MM.1S (cell line): ENCODE measurements around the gene ARHGAP8.

Experiments
- DNase-seq: peaks from one replicate; pipeline ENCODE4 v3.0.0-alpha.2; 2015
- H2AFZ ChIP-seq: fragments of 300-600 bp; sonication (generic); 2 replicates; pipeline ENCODE4 v1.6.0; 2016; ENCODE audit warnings: antibody characterized with exemption, low read length
- H3F3A ChIP-seq: fragments of 300-600 bp; sonication (generic); 2 replicates; pipeline ENCODE4 v1.6.1; 2016; ENCODE audit warnings: mild to moderate bottlenecking, antibody characterized with exemption, low read length, moderate library complexity, mixed read lengths; ENCODE audit not compliant: insufficient read depth
- H3K27ac ChIP-seq: fragments of 300-600 bp; sonication (generic); 2 replicates; pipeline ENCODE4 v1.5.1; 2016; ENCODE audit warnings: mild to moderate bottlenecking, low read length
- H3K27me3 ChIP-seq: fragments of 300-600 bp; sonication (generic); replicated peaks from 2 replicates; pipeline ENCODE4 v1.6.0; 2016; ENCODE audit warnings: low read length; ENCODE audit not compliant: insufficient read depth
- H3K36me3 ChIP-seq: fragments of 300-600 bp; sonication (generic); replicated peaks from 2 replicates; pipeline ENCODE4 v1.6.1; 2016; ENCODE audit warnings: mild to moderate bottlenecking, low read length, mixed read lengths; ENCODE audit not compliant: insufficient read depth
- H3K4me1 ChIP-seq: fragments of 300-600 bp; sonication (generic); 2 replicates; pipeline ENCODE4 v1.6.1; 2016; ENCODE audit warnings: low read length, mixed read lengths
- H3K4me2 ChIP-seq: fragments of 300-600 bp; sonication (generic); 2 replicates; pipeline ENCODE4 v1.6.0; 2016; ENCODE audit warnings: low read depth, low read length
- H3K4me3 ChIP-seq: fragments of 300-600 bp; sonication (generic); 2 replicates; pipeline ENCODE4 v1.5.1; 2016; ENCODE audit warnings: low read length, mixed read lengths
- H3K79me2 ChIP-seq: fragments of 300-600 bp; sonication (generic); 2 replicates; pipeline ENCODE4 v1.6.1; 2016; ENCODE audit warnings: mixed run types, low read length, mixed read lengths
- H3K9ac ChIP-seq: fragments of 300-600 bp; sonication (generic); 2 replicates; pipeline ENCODE4 v1.6.1; 2016; ENCODE audit warnings: low read length, mixed read lengths
- H3K9me2 ChIP-seq: fragments of 300-600 bp; sonication (generic); replicated peaks from 2 replicates; pipeline ENCODE4 v1.6.1; 2016; ENCODE audit warnings: mild to moderate bottlenecking, low read length, mixed read lengths; ENCODE audit not compliant: insufficient read depth
- H3K9me3 ChIP-seq: fragments of 300-600 bp; sonication (generic); replicated peaks from 2 replicates; pipeline ENCODE4 v1.6.1; 2016; ENCODE audit warnings: mild to moderate bottlenecking, low read length, mixed read lengths; ENCODE audit not compliant: insufficient read depth
- H4K20me1 ChIP-seq: fragments of 300-600 bp; sonication (generic); 2 replicates; pipeline ENCODE4 v1.6.1; 2016; ENCODE audit warnings: mild to moderate bottlenecking, low read length, moderate library complexity, mixed read lengths; ENCODE audit not compliant: insufficient read depth
- EZH2 ChIP-seq: fragments of 300-600 bp; sonication (generic); optimal IDR thresholded peaks from 2 replicates; pipeline ENCODE3; 2017; ENCODE audit warnings: low read depth, mild to moderate bottlenecking, antibody characterized with exemption, low read length, mixed read lengths
- EZH2phosphoT487 ChIP-seq: fragments of 300-600 bp; sonication (generic); IDR thresholded peaks from 2 replicates; pipeline ENCODE4 v1.6.1; 2018; ENCODE audit warnings: antibody characterized with exemption, low read length
- TF ChIP-seq, protein P1 (sequence below): fragments of 300-600 bp; sonication (generic); IDR thresholded peaks from 2 replicates; pipeline ENCODE4 v1.5.1; 2016; ENCODE audit warnings: antibody characterized with exemption, low read length, mixed read lengths

The ARHGAP8 gene

DNA sequence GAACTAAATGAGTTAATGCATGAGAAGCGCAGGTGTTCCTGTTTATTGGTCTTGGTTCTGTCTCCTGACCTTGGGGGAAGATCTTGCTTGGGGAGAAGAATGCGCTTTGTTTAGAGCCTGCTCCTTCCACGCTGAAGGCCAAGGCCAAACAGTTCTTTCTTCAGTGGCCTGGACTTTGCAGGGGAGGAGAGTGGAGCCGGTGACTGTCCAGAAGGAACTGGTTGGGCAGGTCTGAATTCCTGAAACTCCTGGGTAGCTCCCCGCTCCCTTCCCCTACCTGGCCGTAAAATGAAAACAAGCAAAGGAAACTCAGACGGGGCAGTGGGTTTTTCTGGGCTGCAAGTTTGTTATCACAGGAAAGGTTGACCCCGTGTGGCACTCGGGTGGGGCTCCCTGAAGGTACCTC, 3.6 kb downstream of the ARHGAP8 start:
- Histone ChIP-seq H3K27me3 (peaks cover 86% of the 10 kb centered on the region), H3K36me3 (no peaks in the 10 kb centered on the region), H3K9me3 (no peaks in the 10 kb centered on the region), H3K9ac (no peak overlapping the region), H2AFZ (no peak overlapping the region), H3K4me3 (no peak overlapping the region), H3K27ac (no peak overlapping the region), H3K4me2 (no peak overlapping the region), H3K79me2 (no peaks in the 10 kb centered on the region), H3F3A (no peaks in the 10 kb centered on the region), H3K4me1 (no peaks in the 10 kb centered on the region), H4K20me1 (no peaks in the 10 kb centered on the region), H3K9me2 (no peaks in the 10 kb centered on the region)
- TF ChIP-seq EZH2, result no peak
- TF ChIP-seq, protein P1, sequence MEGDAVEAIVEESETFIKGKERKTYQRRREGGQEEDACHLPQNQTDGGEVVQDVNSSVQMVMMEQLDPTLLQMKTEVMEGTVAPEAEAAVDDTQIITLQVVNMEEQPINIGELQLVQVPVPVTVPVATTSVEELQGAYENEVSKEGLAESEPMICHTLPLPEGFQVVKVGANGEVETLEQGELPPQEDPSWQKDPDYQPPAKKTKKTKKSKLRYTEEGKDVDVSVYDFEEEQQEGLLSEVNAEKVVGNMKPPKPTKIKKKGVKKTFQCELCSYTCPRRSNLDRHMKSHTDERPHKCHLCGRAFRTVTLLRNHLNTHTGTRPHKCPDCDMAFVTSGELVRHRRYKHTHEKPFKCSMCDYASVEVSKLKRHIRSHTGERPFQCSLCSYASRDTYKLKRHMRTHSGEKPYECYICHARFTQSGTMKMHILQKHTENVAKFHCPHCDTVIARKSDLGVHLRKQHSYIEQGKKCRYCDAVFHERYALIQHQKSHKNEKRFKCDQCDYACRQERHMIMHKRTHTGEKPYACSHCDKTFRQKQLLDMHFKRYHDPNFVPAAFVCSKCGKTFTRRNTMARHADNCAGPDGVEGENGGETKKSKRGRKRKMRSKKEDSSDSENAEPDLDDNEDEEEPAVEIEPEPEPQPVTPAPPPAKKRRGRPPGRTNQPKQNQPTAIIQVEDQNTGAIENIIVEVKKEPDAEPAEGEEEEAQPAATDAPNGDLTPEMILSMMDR, result no peak
- no peak for TF ChIP-seq EZH2phosphoT487
- no peak for DNase-seq

DNA sequence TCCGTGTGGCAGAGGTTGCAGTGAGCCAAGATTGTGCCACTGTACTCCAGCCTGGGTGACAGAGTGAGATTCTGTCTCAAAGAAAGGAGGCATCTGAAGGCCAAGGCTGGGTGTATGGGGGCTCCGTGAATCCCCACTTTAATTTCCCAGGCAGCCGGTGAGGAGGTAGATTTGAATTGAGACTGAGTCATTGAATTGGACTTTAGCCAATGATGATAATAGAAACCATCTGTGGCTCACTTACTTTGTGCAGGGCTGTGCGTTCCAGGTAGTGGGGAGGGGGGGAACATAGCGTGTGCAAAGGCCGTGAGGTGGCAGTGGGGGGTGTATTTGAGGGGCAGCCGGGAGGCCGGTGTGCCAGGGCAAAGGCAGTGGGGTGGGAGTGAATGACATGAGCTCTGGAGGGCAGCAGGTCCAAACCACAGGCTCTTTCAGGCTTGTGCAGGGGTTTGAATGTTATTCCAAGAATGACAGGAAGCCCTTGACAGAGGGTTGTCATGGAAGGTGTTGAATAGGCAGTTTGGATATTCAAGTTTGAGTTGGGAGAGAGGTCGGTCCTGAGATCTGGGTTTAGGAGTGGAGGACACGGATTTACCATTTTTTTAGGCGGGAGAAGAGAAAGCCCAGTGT, 6.1 kb downstream of the ARHGAP8 start:
- no peak overlapping the region for H3K4me2 ChIP-seq
- H3K4me1 ChIP-seq, result no peaks in the 10 kb centered on the region
- H3K79me2 ChIP-seq, result no peaks in the 10 kb centered on the region
- H2AFZ ChIP-seq, result no peak overlapping the region
- TF ChIP-seq EZH2phosphoT487 (no peak), EZH2 (no peak)
- TF ChIP-seq, protein P1, result no peak
- H3K27ac ChIP-seq, result no peak overlapping the region
- no peaks in the 10 kb centered on the region for H3K9me2 ChIP-seq
- H3K9me3 ChIP-seq, result no peaks in the 10 kb centered on the region
- no peak overlapping the region for H3K9ac ChIP-seq
- no peaks in the 10 kb centered on the region for H3K36me3 ChIP-seq
- H4K20me1 ChIP-seq, result no peaks in the 10 kb centered on the region
- no peaks in the 10 kb centered on the region for H3F3A ChIP-seq
- H3K27me3 ChIP-seq, result peaks cover 96% of the 10 kb centered on the region
- DNase-seq, result no peak
- H3K4me3 ChIP-seq, result no peak overlapping the region

DNA sequence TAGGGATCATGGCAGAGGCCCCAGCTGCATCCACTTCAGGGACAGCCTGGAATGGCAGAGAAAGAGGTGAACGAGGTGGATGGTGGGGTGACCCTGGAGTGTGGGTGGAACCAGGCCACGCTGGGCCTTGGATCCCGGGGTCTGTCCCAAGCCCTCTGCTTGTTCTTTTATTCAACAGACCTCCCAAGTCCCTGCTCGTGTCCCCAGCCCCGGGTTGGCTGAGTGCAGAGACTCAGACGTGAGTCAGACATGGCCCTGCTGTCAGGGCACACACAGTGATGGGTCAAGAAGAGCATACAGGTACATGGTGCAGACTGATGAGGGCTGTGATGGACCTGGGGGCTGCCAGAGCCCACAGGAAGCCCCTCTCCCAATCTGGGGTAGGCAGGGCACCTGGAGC, 6.6 kb downstream of the ARHGAP8 start:
- Histone ChIP-seq H3K27me3 (peaks cover 95% of the 10 kb centered on the region), H4K20me1 (no peaks in the 10 kb centered on the region), H3K4me3 (no peak overlapping the region), H2AFZ (no peak overlapping the region), H3K9ac (no peak overlapping the region), H3K9me2 (no peaks in the 10 kb centered on the region), H3K9me3 (no peaks in the 10 kb centered on the region), H3F3A (no peaks in the 10 kb centered on the region), H3K4me2 (no peak overlapping the region), H3K4me1 (no peaks in the 10 kb centered on the region), H3K79me2 (no peaks in the 10 kb centered on the region), H3K36me3 (no peaks in the 10 kb centered on the region), H3K27ac (no peak overlapping the region)
- no peak for TF ChIP-seq EZH2
- no peak for TF ChIP-seq EZH2phosphoT487
- TF ChIP-seq, protein P1, result no peak
- no peak for DNase-seq
